ENCODE results near the gene NECAB3.

Gene NECAB3

GRCh38 chr20:33677991-33678702, 3.9 kb upstream of the NECAB3 start:
- no peak for TF ChIP-seq CTCF (IDR thresholded peaks at IDR 0.05)

- no peak for TF ChIP-seq CTCF (IDR thresholded peaks at IDR 0.05)
These were observed 2.7 kb upstream of the NECAB3 start for GRCh38 chr20:33676652-33677645.

- no peak for TF ChIP-seq CTCF (IDR thresholded peaks at IDR 0.05)
These were observed 1.9 kb upstream of the NECAB3 start for GRCh38 chr20:33676121-33676520.

GRCh38 chr20:33675136-33675959, 1.1 kb upstream of the NECAB3 start:
- no peak for TF ChIP-seq CTCF (IDR thresholded peaks at IDR 0.05)

DNA sequence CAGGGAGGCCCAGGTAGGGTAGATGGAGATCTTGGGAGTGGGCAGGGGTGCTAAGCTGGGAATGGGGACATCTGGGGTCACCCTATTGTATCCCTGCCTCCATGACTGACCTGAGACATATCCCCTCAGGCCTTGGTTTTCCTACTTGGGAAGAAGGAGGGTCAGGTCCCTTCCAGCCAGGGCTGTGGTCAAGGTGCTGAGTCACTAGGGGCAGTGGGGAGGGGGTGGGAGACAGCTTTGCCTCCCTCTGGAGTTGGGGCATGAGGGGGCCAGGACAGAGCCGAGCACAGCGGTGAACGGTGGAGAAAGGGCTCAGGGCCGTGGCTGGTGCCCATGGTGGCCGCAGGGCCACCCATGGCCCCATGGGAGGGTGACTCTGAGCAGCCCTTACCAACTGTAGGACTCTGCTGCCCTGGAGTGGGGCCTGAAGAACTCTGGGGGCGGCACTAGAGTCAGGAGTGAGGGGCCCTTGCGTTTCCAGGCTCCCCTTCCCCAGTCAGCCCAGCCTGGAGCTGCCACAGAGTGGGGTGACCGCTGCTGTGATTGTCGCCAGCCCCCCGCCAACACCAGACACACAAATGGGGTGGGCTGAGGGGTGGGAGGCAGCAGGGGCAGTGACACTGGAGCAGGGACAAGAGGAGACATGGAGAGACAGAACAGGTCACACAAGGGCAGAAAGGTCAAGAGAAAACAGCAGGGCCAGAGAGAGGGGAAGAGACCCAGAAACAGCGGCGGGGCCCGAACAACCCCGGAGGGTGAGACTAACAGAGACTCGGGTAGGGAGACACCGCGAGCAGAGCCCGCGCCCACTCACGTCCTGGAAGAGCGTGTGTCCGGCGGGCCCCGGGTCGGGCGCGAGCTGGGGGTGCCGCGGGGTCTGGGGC, 576 bp downstream of the NECAB3 start:
- no peak for TF ChIP-seq CTCF (IDR thresholded peaks at IDR 0.05)

GRCh38 chr20:33673114-33673409, 1.2 kb downstream of the NECAB3 start:
- TF ChIP-seq CTCF (IDR thresholded peaks at IDR 0.05) = no peak

All from LNCAP (cell line).